ENCODE measurements around the gene TUFT1. TPM values are rescaled to one million over a fixed set of nuclear protein-coding genes. Genes with fewer than 3 reads are reported as not detected.

Gene TUFT1
- total RNA-seq, 2 experiments from 2014 or later: 7.2 to 9.6 TPM

GRCh38 chr1:151541752-151542151 is 1.6 kb downstream of the TUFT1 start:
- ATAC-seq (ENCODE audit: poor library complexity): no peak
- POLR2A ChIA-PET: no interaction called here
- TF ChIP-seq, protein P1, sequence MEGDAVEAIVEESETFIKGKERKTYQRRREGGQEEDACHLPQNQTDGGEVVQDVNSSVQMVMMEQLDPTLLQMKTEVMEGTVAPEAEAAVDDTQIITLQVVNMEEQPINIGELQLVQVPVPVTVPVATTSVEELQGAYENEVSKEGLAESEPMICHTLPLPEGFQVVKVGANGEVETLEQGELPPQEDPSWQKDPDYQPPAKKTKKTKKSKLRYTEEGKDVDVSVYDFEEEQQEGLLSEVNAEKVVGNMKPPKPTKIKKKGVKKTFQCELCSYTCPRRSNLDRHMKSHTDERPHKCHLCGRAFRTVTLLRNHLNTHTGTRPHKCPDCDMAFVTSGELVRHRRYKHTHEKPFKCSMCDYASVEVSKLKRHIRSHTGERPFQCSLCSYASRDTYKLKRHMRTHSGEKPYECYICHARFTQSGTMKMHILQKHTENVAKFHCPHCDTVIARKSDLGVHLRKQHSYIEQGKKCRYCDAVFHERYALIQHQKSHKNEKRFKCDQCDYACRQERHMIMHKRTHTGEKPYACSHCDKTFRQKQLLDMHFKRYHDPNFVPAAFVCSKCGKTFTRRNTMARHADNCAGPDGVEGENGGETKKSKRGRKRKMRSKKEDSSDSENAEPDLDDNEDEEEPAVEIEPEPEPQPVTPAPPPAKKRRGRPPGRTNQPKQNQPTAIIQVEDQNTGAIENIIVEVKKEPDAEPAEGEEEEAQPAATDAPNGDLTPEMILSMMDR (IDR thresholded peaks at IDR 0.05): no peak
- no peaks in the 10 kb centered on the region for H3K36me3 ChIP-seq (ENCODE audit: insufficient read depth, low read length)
- no peak overlapping the region for H3K27ac ChIP-seq (ENCODE audit: low read depth in 1 of 2, low read length in 2 of 2)
- peaks cover 8% of the 10 kb centered on the region for H3K36me3 Mint-ChIP-seq (ENCODE audit: low read depth)
- no peak for DNase-seq
- H3K27me3 Mint-ChIP-seq: no peaks in the 10 kb centered on the region
- H3K4me1 Mint-ChIP-seq (ENCODE audit: low read depth): peaks cover 24% of the 10 kb centered on the region
- H3K4me3 Mint-ChIP-seq: peak overlapping the region; percentile 97
- no peaks in the 10 kb centered on the region for H3K9me3 ChIP-seq (ENCODE audit: control insufficient read depth in 1 of 2, insufficient read depth in 1 of 2, low read length in 2 of 2)
- H3K4me3 ChIP-seq (ENCODE audit: low read length): no peak overlapping the region
- no peak overlapping the region for H3K27ac Mint-ChIP-seq
- CTCF ChIA-PET: interaction anchor here (0.8 kb wide), 1 partner anchor 97 kb away, joined by 3 read pairs; no protein-coding TSS in a partner anchor
- no peaks in the 10 kb centered on the region for H3K27me3 ChIP-seq (ENCODE audit: control insufficient read depth in 1 of 2, insufficient read depth in 2 of 2, low read length in 2 of 2)
- H3K4me1 ChIP-seq (ENCODE audit: insufficient read depth, low read length): peaks cover 25% of the 10 kb centered on the region
- intact Hi-C loops (cut with DNase I, micrococcal nuclease): loop anchor here (2.0 kb wide), 3 partner anchors 31 to 99 kb away; partner anchors contain the start of gene CGN (in 1 of the 2)
- H3K9me3 Mint-ChIP-seq: no peaks in the 10 kb centered on the region

- H3K36me3 ChIP-seq (ENCODE audit: insufficient read depth, low read length): no peaks in the 10 kb centered on the region
- Mint-ChIP-seq H3K4me1 (ENCODE audit: low read depth) (peaks cover 32% of the 10 kb centered on the region), H3K4me3 (peak overlapping the region; percentile 54), H3K9me3 (no peaks in the 10 kb centered on the region), H3K27ac (no peak overlapping the region), H3K36me3 (ENCODE audit: low read depth) (peaks cover 8% of the 10 kb centered on the region), H3K27me3 (no peaks in the 10 kb centered on the region)
- no peak overlapping the region for H3K27ac ChIP-seq (ENCODE audit: low read depth in 1 of 2, low read length in 2 of 2)
- ATAC-seq (ENCODE audit: poor library complexity) (no peak), DNase-seq (no peak)
- TF ChIP-seq, protein P1 (IDR thresholded peaks at IDR 0.05): no peak
- ChIA-PET CTCF (no interaction called here), POLR2A (no interaction called here)
- H3K4me1 ChIP-seq (ENCODE audit: insufficient read depth, low read length): peaks cover 33% of the 10 kb centered on the region
- intact Hi-C loops (cut with DNase I, micrococcal nuclease): no loop called here
- H3K4me3 ChIP-seq (ENCODE audit: low read length): no peak overlapping the region
- no peaks in the 10 kb centered on the region for H3K9me3 ChIP-seq (ENCODE audit: control insufficient read depth in 1 of 2, insufficient read depth in 1 of 2, low read length in 2 of 2)
- no peaks in the 10 kb centered on the region for H3K27me3 ChIP-seq (ENCODE audit: control insufficient read depth in 1 of 2, insufficient read depth in 2 of 2, low read length in 2 of 2)
Measured at GRCh38 chr1:151542710-151543129, 2.6 kb downstream of the TUFT1 start.

DNA sequence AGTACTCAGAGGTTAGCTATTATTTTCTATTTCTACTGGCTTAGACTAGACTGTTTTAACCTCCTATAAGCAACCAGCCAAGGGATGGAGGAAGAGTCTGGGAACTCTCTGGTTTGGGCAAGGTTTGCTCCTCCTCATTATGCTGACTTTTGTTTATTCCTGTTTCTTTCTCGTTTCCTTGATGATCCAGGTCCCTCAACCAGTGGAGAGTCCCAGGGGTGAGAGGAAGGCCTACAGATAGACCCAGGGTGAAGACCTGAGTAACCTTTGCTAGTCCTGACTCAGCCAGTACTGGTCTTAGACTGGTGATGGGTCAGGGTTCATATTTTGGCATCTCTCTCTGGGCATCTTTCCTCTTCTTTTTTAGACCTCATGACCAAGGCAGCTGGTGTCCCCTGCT is 5.4 kb downstream of the TUFT1 start:
- Histone ChIP-seq H3K9me3 (ENCODE audit: control insufficient read depth in 1 of 2, insufficient read depth in 1 of 2, low read length in 2 of 2) (no peaks in the 10 kb centered on the region), H3K27me3 (ENCODE audit: control insufficient read depth in 1 of 2, insufficient read depth in 2 of 2, low read length in 2 of 2) (no peaks in the 10 kb centered on the region), H3K4me1 (ENCODE audit: insufficient read depth, low read length) (peaks cover 26% of the 10 kb centered on the region), H3K27ac (ENCODE audit: low read depth in 1 of 2, low read length in 2 of 2) (no peak overlapping the region), H3K36me3 (ENCODE audit: insufficient read depth, low read length) (no peaks in the 10 kb centered on the region), H3K4me3 (ENCODE audit: low read length) (no peak overlapping the region)
- ATAC-seq (ENCODE audit: poor library complexity) (no peak), DNase-seq (no peak)
- CTCF ChIA-PET: interaction anchor here (1.4 kb wide), 1 partner anchor 48 kb away, joined by 3 read pairs; no protein-coding TSS in a partner anchor
- no peaks in the 10 kb centered on the region for H3K9me3 Mint-ChIP-seq
- peaks cover 2% of the 10 kb centered on the region for H3K36me3 Mint-ChIP-seq (ENCODE audit: low read depth)
- no peak overlapping the region for H3K4me3 Mint-ChIP-seq
- POLR2A ChIA-PET: no interaction called here
- intact Hi-C loops (cut with DNase I, micrococcal nuclease): no loop called here
- peaks cover 24% of the 10 kb centered on the region for H3K4me1 Mint-ChIP-seq (ENCODE audit: low read depth)
- no peak overlapping the region for H3K27ac Mint-ChIP-seq
- H3K27me3 Mint-ChIP-seq: no peaks in the 10 kb centered on the region
- TF ChIP-seq, protein P1 (IDR thresholded peaks at IDR 0.05): no peak
